Activated CD8-positive, alpha-beta T cell treated with anti-CD3 and anti-CD28 coated beads, Interleukin-2, amount 10 ng/mL, durations not matched to agents 7 days and 5 days (primary cell): ENCODE data around the gene ADIRF. TPM values are rescaled to one million over a fixed set of nuclear protein-coding genes. Genes with fewer than 3 reads are reported as not detected.

ENCODE experiments used
- total RNA-seq, 2 experiments: library from RNA; stranded (reverse); gene quantifications; one replicate each; pipeline ENCODE4 v1.2.3, GENCODE V29; 2021

The ADIRF gene
- total RNA-seq, 2 experiments from 2014 or later, result not detected

Other genes starting within 250 kb of the ADIRF start
- 1 to 10 TPM; 8.0 to 9.8 TPM for gene BMPR1A, start 211.9 kb upstream of the ADIRF start, total RNA-seq
- not detected for gene MMRN2, start 10.9 kb upstream of the ADIRF start, total RNA-seq
- gene SNCG, start 9.9 kb upstream of the ADIRF start, total RNA-seq, result not detected
- not detected for gene FAM25A, start 51.8 kb downstream of the ADIRF start, total RNA-seq
- 10 to 100 TPM; 94.7 to 99.6 TPM for gene GLUD1, start 126.4 kb downstream of the ADIRF start, total RNA-seq
- gene SHLD2, start 126.7 kb downstream of the ADIRF start, total RNA-seq, result 10 to 100 TPM; 34.2 to 36.8 TPM